ENCODE data around the gene GLE1.
"Not testable (repeated sequence)": the region's sequence is repeated elsewhere in the genome, so short reads cannot be mapped to it uniquely, and the experiment has no call there.

GLE1 gene

GRCh38 chr9:128495804-128496417 is 8.6 kb upstream of the GLE1 start:
- no peak for DNase-seq

- DNase-seq: no peak
Measured at GRCh38 chr9:128497824-128498610, 6.5 kb upstream of the GLE1 start.

GRCh38 chr9:128498911-128499310 is 5.6 kb upstream of the GLE1 start:
- no peak for DNase-seq

GRCh38 chr9:128499920-128500319 is 4.6 kb upstream of the GLE1 start:
- no peak for DNase-seq

DNA sequence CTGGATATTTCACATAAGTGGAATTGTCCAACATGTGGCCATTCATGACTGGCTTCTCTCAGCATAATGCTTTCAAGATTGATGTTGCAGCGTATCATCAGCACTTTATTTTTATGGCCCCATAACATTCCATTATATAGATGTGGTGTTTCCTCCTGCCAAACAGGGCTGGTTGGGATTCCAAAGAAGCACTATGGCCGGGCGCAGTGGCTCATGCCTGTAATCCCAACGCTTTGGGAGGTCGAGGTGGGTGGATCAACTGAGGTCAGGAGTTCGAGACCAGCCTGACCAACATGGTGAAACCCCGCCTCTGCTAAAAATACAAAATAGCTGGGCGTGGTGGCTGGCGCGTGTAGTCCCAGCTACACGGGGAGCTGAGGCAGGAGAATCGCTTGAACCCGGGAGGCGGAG is 1.1 kb upstream of the GLE1 start:
- DNase-seq: not testable (repeated sequence)

DNA sequence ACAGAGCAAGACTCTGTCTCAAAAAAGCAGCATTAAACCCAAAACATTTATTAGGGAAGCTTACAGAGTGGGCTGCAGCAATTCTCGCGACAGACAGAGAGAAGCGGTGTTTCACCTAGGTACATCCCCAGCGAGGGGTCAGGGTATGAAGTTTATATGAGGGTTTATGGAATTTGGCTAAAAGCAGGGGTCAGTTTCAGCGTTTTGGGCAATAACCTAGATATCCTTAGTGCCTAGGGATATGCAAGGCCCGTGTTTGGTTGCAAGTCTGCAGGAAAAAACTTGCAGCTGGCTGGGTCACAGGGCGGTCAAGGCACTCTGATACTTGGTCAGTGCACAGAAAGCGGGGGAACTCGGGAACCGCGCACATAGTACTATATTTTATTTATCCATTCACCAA is 649 bp upstream of the GLE1 start:
- DNase-seq: peak; percentile 62

DNA sequence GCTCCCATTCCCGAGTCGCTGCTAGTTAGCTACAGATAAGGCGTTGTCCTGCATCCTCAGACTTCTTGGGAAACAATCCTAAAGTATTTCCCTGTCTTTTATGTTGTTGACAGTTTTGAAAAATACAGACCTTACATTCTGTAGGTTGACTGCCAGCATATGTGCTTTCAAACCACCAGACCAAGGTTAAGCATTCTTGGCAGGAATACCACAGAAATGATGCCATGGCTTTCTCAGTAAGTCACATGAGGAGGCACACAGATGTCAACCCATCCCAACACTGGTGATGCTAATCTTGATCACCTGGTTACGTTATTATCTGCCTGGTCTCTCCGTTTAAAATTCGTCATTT is 871 bp downstream of the GLE1 start:
- DNase-seq: no peak

DNA sequence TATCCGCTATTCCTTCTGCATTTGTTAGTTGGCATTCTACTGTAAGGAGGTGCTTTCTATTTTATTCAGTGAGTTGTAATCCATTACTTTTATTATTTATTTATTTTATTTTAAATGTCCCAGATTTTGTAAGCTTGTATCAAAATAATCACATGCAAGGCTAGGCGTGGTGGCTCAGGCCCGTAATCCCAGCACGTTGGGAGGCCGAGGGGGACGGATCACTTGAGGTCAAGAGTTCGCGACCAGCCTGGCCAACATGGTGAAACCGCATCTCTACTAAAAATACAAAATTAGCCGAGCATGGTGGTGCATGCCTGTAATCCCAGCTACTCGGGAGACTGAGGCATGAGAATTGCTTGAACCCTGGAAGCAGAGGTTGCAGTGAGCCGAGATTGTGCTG is 1.4 kb downstream of the GLE1 start:
- not testable (repeated sequence) for DNase-seq

DNA sequence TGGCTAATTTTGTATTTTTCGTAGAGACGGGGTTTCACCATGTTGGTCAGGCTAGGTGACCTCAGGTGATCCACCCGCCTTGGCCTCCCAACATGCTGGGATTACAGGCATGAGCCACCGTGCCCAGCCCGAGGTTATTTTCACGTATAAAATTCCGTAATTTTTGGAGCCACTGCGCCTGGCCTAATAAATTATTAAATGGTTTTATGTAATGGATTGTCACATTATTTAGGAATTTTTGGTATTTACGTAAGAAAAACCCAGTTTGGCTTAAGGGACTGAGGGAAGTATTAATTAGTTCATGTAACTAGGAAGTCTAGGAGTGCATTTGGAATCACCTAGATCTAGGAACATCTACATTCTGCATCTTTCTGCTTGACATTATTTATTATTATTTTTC is 8.3 kb downstream of the GLE1 start:
- DNase-seq: no peak

DNA sequence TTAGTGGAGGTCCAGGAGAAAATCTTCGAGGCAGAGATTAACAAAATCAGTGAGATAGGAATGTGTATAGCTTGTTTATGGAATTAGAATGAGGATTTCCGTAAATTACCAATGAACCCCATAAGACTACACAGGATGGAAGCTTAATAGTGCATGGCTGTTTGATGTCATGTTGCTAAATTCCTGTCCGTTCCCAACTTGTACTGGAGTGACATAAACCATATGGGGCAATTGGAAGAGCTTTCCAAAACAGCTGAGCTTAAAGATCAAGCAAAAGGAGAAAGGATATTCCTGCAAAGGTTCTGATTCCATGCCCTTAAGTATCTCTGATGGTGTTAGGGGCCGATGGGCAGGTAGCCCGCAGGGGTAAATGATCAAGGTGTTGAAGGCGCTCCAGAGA is 17.4 kb downstream of the GLE1 start:
- no peak for DNase-seq

- DNase-seq: peak; percentile 42
Measured at GRCh38 chr9:128523199-128523925, 18.8 kb downstream of the GLE1 start.

DNA sequence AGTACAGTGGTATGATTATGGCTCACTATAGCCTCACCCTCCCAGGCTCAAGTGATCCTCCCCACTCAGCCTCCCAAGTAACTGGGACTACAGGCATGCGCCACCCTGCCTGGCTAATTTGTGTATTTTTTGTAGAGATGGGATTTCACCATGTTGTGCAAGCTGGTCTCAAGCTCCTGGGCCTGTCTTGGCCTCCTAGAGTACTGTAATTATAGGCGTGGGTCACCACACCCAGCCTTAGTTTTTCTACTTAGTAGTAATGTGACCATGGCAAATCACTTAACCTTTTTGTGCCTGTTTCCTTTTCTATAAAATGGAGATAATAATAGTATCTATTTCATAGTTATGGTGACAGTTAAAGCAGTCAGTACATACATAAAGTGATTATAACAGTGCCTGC is 22.2 kb downstream of the GLE1 start:
- DNase-seq: no peak

GRCh38 chr9:128528445-128529160 is 24.1 kb downstream of the GLE1 start:
- DNase-seq: no peak

DNA sequence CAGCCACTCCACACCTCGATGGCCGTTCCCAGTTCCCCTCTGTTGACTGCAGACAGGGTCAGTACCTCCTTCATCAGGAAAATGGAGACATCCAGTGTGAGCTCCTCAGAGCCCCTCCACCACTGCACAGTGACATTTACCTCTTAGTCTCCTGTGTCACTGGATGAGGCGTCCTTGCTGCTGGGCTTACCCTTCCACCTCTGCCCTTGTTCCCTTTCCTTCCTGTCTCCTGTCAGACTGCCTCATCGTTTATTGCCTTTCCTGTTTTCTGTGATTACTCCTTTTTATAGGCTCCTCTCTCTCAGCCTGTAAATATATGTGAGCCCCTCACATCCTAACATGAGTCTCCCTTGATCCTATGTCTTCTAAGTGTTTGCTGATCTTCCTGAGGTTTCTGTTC is 24.7 kb downstream of the GLE1 start:
- no peak for DNase-seq

DNA sequence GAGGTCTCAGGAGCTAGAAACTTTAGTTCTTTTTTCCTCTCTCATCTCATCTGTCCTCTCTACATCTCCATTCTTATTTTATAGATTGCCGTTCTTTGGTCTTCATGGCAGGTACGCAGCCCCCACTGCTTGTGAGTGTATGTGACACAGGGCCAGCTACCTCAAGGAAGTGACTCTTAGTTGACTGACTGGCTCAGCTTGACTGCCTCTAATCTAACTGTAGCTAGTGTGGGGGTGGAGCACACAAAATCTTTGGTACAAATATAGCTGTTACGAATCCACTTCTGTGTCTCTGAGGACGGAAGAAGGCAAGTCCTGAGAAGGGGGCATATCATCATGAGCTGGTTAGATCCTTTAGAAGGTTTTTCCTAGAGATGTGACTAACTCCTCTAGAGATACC is 28.1 kb downstream of the GLE1 start:
- DNase-seq: no peak

GRCh38 chr9:128540634-128541360 is 36.3 kb downstream of the GLE1 start:
- DNase-seq: no peak

DNA sequence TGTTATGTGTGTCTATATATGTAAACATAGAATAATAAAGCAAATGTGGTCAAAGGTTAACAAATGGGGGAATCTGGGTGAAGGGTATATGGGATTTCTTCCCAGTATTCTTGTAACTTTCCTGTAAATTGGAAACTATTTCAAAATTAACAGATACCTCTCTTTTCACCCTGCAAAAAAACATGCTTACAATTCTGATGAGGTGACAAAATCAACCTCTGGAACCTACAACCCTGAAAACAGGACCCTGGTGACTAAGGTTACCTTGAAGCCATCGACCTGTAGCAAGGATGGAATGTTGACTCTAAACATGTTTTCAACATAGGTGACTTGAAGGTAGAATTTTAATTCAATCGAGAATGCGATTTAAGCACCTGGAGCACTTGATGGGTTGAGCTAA is 42.0 kb downstream of the GLE1 start:
- no peak for DNase-seq

- DNase-seq: no peak
Measured at GRCh38 chr9:128548876-128549275, 44.4 kb downstream of the GLE1 start.

DNA sequence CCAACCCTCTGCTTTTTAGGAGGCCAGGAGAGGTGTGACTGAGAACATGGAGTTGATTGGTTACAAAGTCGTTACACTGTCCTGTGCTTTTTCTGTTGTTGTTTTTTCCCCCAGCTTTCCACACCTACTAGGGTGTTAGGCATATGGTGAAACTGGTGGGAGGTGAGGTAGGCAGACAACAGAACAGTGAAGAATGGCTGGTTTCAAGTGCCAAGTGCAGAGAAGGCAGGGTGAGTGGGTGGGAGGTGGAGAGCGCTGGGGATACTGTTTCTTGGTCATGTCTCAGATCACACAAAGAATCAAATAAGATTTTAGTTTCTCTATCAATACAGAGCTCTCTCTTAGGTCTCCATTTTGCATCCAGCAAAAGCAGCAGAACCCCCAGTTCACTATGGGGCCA is 45.7 kb downstream of the GLE1 start:
- DNase-seq: no peak

- DNase-seq: peak; percentile 76
Measured at GRCh38 chr9:128550770-128551656, 46.5 kb downstream of the GLE1 start.

DNA sequence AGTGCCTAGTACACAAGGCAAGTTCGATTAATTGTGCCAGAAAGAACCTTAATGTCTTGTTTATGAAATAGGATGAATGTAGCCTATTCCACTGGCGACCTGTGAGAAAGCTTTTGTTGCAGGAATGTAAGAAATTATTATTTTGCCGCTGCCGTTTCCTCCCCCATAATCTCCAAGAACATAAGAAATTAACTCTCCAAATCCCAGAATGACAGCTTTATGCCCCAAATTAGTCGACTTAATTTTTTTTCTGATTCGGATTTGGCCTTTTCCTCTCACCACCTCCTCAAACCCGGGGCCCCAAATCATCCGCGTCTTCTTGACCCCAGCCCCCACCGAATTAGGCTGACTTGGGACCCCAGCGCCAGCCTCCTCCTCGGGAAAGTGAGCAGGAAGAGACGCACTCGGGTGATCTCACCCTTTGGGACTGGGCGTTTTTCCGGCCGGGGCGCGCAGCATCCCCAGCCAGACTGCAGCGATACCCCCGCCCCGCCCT is 47.2 kb downstream of the GLE1 start:
- DNase-seq: no peak
